ENCODE data around the gene TTR.

The TTR gene

DNA sequence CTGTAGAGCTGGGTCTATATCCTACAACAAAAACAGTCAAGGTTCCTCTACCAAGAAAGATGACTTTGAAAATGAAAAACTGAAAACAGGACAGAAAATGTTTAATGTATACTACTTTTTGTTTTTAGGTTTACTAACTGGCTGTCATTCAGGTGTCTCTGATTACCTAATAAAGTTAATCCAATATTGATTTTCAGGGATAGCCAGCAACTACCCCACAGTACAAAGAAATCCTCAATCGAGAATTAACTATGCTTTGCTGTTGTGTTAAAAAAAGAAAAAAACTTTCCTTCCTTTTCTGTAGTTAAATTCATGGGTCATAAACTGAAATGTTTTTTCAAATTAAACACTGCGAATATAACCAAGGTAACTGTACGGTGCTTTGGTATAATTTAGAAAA lies 45.8 kb downstream of the TTR start:
- in situ Hi-C loops (cut with MboI; ENCODE audit: low sequenced_read_pairs, unreplicated experiment): no loop called here
- DNase-seq (ENCODE audit: low spot score): no peak
- TF ChIP-seq, protein P1, sequence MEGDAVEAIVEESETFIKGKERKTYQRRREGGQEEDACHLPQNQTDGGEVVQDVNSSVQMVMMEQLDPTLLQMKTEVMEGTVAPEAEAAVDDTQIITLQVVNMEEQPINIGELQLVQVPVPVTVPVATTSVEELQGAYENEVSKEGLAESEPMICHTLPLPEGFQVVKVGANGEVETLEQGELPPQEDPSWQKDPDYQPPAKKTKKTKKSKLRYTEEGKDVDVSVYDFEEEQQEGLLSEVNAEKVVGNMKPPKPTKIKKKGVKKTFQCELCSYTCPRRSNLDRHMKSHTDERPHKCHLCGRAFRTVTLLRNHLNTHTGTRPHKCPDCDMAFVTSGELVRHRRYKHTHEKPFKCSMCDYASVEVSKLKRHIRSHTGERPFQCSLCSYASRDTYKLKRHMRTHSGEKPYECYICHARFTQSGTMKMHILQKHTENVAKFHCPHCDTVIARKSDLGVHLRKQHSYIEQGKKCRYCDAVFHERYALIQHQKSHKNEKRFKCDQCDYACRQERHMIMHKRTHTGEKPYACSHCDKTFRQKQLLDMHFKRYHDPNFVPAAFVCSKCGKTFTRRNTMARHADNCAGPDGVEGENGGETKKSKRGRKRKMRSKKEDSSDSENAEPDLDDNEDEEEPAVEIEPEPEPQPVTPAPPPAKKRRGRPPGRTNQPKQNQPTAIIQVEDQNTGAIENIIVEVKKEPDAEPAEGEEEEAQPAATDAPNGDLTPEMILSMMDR (IDR thresholded peaks at IDR 0.05; ENCODE audit: borderline replicate concordance, control extremely low read depth, extremely low read depth, insufficient read depth, missing control alignments): no peak

GRCh38 chr18:31643003-31643402 lies 51.3 kb downstream of the TTR start:
- DNase-seq (ENCODE audit: low spot score): no peak
- TF ChIP-seq, protein P1 (IDR thresholded peaks at IDR 0.05; ENCODE audit: borderline replicate concordance, control extremely low read depth, extremely low read depth, insufficient read depth, missing control alignments): no peak
- in situ Hi-C loops (cut with MboI; ENCODE audit: low sequenced_read_pairs, unreplicated experiment): no loop called here

- no peak for DNase-seq (ENCODE audit: low spot score)
- TF ChIP-seq, protein P1 (IDR thresholded peaks at IDR 0.05; ENCODE audit: borderline replicate concordance, control extremely low read depth, extremely low read depth, insufficient read depth, missing control alignments): no peak
- in situ Hi-C loops (cut with MboI; ENCODE audit: low sequenced_read_pairs, unreplicated experiment): no loop called here
Observed at GRCh38 chr18:31645411-31645810, 53.7 kb downstream of the TTR start.

- TF ChIP-seq, protein P1 (IDR thresholded peaks at IDR 0.05; ENCODE audit: borderline replicate concordance, control extremely low read depth, extremely low read depth, insufficient read depth, missing control alignments): peak; percentile 7
- in situ Hi-C loops (cut with MboI; ENCODE audit: low sequenced_read_pairs, unreplicated experiment): no loop called here
- peak; percentile 21 for DNase-seq (ENCODE audit: low spot score)
Observed at GRCh38 chr18:31646332-31647126, 54.9 kb downstream of the TTR start.

DNA sequence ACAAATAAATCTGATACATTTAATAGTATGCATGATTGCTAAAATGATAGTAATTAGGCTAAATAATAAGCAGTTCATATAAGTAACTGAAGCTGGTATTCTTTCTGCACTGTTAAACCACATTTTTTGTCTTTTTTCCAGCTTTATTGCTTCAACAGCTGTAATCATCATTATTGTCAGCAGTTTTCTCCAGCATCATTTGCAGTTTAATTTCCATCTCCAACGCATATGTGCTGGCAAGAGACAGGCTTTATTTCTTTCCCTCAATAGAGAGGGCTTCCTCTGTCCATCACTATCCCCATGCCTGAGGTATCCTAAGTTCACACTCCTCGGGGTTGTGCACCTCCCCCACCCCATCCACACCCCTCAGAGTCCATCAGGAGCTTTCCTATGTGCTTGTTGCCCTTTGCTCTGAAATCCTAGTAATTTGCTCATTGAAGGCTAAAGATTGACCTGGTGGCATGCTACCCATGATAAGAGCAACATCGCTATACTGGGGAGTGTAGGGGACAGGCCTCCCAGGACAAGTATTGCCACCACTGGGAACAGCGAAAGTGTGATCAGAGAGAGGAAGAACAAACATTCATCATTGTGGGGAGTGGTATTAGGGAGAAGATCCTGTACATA lies 55.6 kb downstream of the TTR start:
- in situ Hi-C loops (cut with MboI; ENCODE audit: low sequenced_read_pairs, unreplicated experiment): no loop called here

More for the DNA sequence above, 55.6 kb downstream of the TTR start:
- TF ChIP-seq, protein P1 (IDR thresholded peaks at IDR 0.05; ENCODE audit: borderline replicate concordance, control extremely low read depth, extremely low read depth, insufficient read depth, missing control alignments): no peak
- no peak for DNase-seq (ENCODE audit: low spot score)
